Measurements from ENCODE around the gene SYNPO2. TPM values are rescaled to one million over a fixed set of nuclear protein-coding genes. Genes with fewer than 3 reads are reported as not detected.

The SYNPO2 gene
- total and polyA plus RNA-seq, 2 of the 13 experiments (the other 11 are each of a cell fraction or from before 2014, with no cell fraction given): not detected

GRCh38 chr4:118991686-118992085, 103.0 kb downstream of the SYNPO2 start:
- Histone ChIP-seq H3K4me2 (ENCODE audit: low read depth, low read length) (no peak overlapping the region), H3K9ac (ENCODE audit: insufficient read depth, low read depth, low read length) (no peak overlapping the region), H2AFZ (ENCODE audit: low read length) (no peak overlapping the region), H3K4me1 (ENCODE audit: insufficient read depth, low read length) (no peaks in the 10 kb centered on the region), H3K79me2 (ENCODE audit: insufficient read depth, low read length) (no peaks in the 10 kb centered on the region), H3K27ac (ENCODE audit: extremely low read length, insufficient read depth, low read length) (no peak overlapping the region), H4K20me1 (ENCODE audit: insufficient read depth, low read length) (no peaks in the 10 kb centered on the region), H3K9me3 (ENCODE audit: low read length) (no peaks in the 10 kb centered on the region), H3K27me3 (ENCODE audit: control insufficient read depth in 1 of 2, insufficient read depth in 2 of 2, low read length in 2 of 2) (peaks cover 0 to 1% of the 10 kb centered on the region in 2 experiments; a peak in 1 of 5 replicates), H3K36me3 (replicated peaks in 1 of 2; ENCODE audit: control insufficient read depth in 1 of 2, insufficient read depth in 2 of 2, low read length in 2 of 2) (no peaks in the 10 kb centered on the region), H3K4me3 (replicated peaks in 1 of 3; ENCODE audit: insufficient read depth in 1 of 3, low read depth in 2 of 3, low read length in 3 of 3) (no peak overlapping the region)
- BruUV-seq (replicated peaks): no TSS peak
- ChIA-PET POLR2A (no interaction called here), CTCF (ENCODE audit: low intra/inter-chr PET ratio, low total read pairs) (no interaction called here)
- in situ Hi-C loops (cut with HindIII; ENCODE audit: extremely low pct_ligation_motif_present, low pct_unique_long_range_greater_than_20kb) (loop anchor here (25.0 kb wide), 2 partner anchors 496 to 646 kb away; partner anchors contain the start of gene PDE5A), intact Hi-C loops (cut with micrococcal nuclease; ENCODE audit: unreplicated experiment) (no loop called here)
- TF ChIP-seq ZNF235 (CRISPR knock-in tag; IDR thresholded peaks at IDR 0.05; ENCODE audit: borderline replicate concordance): no peak
- no peak for TF ChIP-seq PREB (CRISPR knock-in tag; IDR thresholded peaks at IDR 0.05)
- TF ChIP-seq CERS6 (CRISPR knock-in tag; IDR thresholded peaks at IDR 0.05): no peak
- no peak for TF ChIP-seq MIER3 (CRISPR knock-in tag; IDR thresholded peaks at IDR 0.05; ENCODE audit: borderline replicate concordance)
- no peak for TF ChIP-seq RORA (CRISPR knock-in tag; IDR thresholded peaks at IDR 0.05)
- TF ChIP-seq ZNF335 (CRISPR knock-in tag; IDR thresholded peaks at IDR 0.05): no peak
- no peak for TF ChIP-seq REST (IDR thresholded peaks at IDR 0.05; ENCODE audit: borderline replicate concordance in 1 of 2, low read depth in 1 of 2, low read length in 2 of 2)
- DNase-seq (ENCODE audit: low spot score): no peak
- 31% methylated on average over 5 of the region's 5 CpGs for WGBS (ENCODE audit: low lambda C conversion rate)
- ATAC-seq: no peak
- FAIRE-seq: no peak

Measured in HepG2 (cell line).